Measurements from ENCODE around the gene TMEM259.

The TMEM259 gene

DNA sequence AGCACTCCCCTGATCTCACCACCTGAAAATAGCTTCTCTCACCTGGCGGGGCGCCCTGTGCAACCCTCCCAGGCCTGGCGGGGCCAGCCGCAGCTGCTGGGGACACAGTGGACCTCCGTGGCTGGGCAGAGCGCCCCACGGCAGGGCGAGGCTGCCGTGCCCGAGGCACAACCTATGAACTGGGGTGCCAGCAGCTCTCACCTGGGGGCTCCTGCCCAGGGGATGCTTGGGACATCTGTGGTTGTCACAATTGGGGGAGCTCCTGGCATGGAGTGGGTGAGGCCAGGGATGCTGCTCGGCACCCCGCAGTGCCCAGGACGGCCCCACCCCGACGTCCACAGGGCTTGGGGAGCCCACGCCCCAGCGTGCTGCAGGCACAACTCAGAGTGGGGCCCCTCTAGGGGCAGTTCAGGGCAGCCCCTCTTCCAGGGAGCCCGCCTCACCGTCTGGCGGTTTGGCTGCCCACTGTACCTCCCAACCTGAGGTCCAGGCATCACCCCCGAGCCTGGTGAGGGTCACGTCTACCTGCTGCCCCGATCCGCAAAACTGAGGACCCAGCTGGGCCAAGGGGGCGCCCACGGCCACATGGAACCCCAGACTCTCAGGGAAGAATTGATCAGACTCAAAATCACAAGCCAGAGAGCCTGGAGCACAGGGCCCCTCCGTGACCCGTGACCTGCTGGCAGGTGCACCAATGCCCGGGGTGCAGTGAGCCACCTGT is 5.7 kb downstream of the TMEM259 start:
- no peak for DNase-seq

- DNase-seq, result no peak
Measured at GRCh38 chr19:1014161-1015060, 6.5 kb downstream of the TMEM259 start.

GRCh38 chr19:1013218-1013617 is 7.7 kb downstream of the TMEM259 start:
- DNase-seq, result no peak

GRCh38 chr19:1012334-1012733 is 8.6 kb downstream of the TMEM259 start:
- DNase-seq, result no peak

GRCh38 chr19:1011831-1012333 is 9.0 kb downstream of the TMEM259 start:
- DNase-seq, result no peak

- DNase-seq, result no peak
Measured at GRCh38 chr19:1010586-1011510, 10.1 kb downstream of the TMEM259 start.

DNA sequence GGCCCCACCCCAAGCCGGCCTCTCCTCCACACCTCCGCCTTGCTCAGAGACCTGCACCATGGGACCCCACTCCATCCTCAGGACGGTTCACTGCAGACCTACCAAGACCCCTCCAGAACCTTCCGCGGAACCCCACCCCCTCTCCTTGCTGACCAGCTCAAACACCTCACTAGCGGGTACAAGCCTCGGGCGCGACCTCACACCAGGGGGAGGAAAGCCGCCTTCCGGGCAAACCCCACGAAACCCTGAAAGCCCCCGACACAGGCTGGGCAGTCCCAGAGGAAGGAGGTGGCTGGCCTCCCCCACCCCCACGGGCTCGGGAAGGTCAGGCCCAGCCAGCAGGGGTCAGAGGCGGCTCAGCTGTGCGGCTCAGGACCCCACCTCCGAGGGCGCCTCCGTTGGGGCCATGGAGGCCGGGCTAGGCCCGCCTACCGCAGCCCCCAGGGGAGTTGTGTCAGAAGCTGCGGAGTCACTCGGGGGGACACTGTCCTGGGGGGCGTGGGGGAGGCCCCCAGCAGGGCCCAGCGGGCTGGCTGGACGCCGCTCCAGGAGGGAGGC is 10.9 kb downstream of the TMEM259 start:
- DNase-seq, result no peak

DNA sequence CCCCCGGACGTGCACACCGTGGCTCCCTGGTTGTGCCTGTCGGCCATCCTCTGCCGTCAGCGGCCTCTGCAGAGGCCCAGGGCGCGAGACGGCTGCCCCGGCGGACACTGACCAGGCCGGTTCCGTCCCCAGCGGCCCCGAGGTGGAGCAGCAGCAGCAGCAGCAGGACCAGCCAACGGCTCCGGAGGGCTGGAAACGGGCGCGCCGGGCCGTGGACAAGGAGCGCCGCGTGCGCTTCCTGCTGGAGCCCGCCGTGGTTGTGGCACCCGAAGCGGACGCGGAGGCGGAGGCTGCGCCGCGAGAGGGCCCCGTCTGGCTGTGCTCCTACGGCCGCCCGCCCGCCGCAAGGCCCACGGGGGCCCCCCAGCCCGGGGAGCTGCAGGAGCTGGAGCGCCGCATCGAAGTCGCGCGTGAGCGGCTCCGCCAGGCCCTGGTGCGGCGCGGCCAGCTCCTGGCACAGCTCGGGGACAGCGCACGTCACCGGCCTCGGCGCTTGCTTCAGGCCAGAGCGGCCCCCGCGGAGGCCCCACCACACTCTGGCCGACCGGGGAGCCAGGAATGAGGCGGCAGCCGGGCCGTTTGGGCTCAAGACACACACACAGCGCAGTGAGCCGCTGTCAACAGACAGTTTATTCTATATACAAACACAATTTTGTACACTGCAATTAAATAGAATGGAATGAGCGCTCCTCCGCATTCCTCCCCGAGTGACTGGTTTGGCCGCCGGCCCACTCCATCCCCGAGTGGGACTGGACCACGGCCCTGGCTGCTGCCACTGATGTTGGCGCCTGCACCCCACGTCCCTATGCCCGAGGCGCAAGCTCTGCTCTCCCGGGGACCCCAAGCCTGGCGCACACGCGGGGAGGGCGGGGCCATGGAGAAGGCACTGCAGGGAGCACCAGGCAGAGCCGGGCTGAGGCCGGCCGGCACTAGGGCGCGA is 11.6 kb downstream of the TMEM259 start:
- DNase-seq, result no peak

DNA sequence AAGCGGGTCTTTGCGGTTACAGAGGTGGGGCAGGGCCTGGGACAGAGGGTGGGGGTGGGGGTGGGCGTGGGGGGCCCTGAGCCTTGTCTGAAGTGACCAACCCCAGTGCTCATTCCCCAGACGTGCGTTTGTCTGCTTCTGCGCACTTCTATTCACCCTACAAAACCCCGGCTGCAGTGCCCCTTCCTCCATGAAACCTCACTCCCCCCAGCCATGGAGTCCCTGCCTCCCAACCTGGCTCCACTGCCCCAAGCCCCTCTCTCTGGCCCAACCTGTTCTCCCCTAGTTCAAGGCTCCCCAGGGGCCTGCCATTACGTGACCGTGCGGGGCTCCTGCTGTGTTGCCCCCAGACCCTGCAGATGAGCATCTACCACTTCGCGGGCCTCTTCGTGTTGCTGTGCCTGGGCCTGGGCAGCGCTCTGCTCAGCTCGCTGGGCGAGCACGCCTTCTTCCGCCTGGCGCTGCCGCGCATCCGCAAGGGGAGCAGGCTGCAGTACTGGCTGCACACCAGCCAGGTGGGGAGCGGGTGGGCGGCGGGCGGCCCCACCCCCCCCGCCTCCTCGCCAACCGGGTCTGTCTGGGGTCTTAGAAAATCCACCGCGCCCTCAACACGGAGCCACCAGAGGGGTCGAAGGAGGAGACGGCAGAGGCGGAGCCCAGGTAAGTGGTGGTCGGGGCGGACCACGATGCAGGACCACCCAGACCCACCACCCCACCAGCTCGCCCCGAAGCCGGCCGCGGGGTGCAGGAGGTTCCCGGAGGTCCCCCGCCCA is 12.5 kb downstream of the TMEM259 start:
- DNase-seq, result no peak

GRCh38 chr19:1007399-1008251 is 13.3 kb downstream of the TMEM259 start:
- DNase-seq, result no peak

DNA sequence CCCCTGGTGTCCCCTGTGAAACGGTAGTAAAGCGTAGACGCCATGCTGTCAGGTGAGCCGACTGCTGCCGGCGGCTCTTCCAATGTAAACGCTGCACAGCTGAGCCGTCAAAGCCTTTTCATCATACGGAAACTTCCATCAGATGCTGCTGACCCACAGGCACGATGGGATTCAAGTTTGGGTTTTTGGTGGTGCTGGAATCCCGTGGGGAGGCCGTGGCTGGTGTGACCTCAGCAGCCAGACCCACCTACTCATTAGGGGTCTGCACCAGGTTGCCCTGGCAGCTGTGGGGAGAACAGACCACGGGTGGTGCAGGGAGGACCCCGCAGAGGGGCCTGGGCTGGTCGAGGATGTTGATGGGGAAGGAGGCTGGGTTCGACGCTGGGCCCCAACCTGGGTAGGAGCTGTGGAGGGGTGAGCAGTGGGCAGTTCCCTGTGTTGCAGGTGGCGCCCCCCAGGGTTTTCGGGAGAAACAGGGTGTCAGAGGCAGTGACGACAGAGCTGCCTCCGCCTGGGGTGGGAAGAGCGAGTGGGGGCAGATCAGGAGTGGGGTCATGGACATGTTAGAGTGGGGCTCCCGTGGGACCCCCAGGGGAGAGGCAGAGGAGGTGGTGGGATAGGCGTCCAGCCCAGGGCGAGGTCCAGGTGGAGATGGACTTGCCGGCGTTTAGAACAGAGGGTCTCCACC is 14.1 kb downstream of the TMEM259 start:
- no peak for DNase-seq

GRCh38 chr19:1004803-1005664 is 15.9 kb downstream of the TMEM259 start:
- DNase-seq, result no peak

GRCh38 chr19:1004204-1004802 is 16.6 kb downstream of the TMEM259 start:
- no peak for DNase-seq

- DNase-seq, result no peak
Measured at GRCh38 chr19:1003283-1003682, 17.6 kb downstream of the TMEM259 start.

DNA sequence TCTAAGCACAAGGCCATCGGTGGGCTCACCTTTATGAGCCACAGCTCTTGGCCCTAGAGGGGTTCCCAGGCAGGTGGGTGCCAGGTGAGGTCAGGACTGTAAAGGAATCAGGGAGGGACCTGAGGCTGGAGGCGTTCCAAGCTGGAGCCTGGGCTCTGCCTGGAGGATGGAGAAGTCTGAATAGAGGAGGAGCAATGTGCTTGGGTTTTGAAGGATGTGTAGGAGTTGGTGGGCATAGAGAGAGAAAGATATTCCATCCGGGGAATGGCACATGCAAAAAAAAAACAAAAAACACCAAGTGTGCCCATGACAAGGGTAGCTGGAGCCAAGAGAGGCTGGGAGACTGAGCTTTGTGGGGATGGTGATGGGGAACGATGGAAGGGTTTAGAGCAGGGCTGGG is 18.3 kb downstream of the TMEM259 start:
- no peak for DNase-seq

DNA sequence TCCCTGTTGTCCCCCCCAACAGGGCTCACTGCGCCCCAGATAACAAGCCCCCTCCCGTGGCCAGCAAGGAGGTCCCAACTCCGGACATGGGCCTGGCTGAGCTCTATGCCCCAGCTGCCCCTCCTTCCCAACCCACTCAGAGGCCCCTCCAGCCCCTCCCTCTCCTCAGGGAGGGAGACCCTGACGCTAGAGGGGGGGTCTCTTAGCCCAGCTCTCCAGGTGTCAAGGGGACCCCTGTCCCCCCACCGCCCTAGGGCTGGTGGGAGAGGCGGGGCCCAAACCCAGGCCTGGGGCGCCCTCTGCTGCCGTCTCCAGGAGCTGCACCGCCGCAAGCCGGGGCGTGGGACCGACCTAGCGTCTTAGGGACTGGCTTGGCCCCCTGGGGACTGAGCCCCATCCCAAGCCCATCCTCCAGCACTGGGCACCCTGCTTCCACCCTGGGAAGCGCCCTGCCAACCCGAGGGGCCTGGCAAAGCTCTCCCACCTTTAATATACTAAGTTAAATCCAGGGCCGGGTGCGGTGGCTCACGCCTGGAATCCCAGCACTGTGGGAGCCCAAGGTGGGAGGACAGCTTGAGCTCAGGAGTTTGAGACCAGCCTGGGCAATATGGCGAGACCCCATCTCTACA is 19.3 kb downstream of the TMEM259 start:
- peak in 1 of 2 experiments; percentile 50 for DNase-seq

Measured in NCI-H526 (cell line).